Neural cell (in vitro differentiated cells): Measurements from ENCODE around the gene CHD2.

Source experiments
- EZH2 ChIP-seq: fragments of 200-600, 300-800 bp; shearing (Covaris generic), sonication (generic); IDR thresholded peaks from 2 replicates; pipeline ENCODE4 v1.6.1; 2014; ENCODE audit warnings: antibody characterized with exemption, low read length, borderline replicate concordance, mild to moderate bottlenecking; ENCODE audit not compliant: insufficient read depth, poor library complexity, severe bottlenecking
- POLR2AphosphoS5 ChIP-seq: IDR thresholded peaks from 2 replicates; pipeline ENCODE4 v1.6.1; 2012
- TF ChIP-seq, protein P1 (sequence below): fragments of 450-650 bp; IDR thresholded peaks from 2 replicates; pipeline ENCODE4 v1.5.1; 2014; ENCODE audit warnings: antibody characterized with exemption, mild to moderate bottlenecking, moderate library complexity; ENCODE audit not compliant: poor library complexity, severe bottlenecking

DNA sequence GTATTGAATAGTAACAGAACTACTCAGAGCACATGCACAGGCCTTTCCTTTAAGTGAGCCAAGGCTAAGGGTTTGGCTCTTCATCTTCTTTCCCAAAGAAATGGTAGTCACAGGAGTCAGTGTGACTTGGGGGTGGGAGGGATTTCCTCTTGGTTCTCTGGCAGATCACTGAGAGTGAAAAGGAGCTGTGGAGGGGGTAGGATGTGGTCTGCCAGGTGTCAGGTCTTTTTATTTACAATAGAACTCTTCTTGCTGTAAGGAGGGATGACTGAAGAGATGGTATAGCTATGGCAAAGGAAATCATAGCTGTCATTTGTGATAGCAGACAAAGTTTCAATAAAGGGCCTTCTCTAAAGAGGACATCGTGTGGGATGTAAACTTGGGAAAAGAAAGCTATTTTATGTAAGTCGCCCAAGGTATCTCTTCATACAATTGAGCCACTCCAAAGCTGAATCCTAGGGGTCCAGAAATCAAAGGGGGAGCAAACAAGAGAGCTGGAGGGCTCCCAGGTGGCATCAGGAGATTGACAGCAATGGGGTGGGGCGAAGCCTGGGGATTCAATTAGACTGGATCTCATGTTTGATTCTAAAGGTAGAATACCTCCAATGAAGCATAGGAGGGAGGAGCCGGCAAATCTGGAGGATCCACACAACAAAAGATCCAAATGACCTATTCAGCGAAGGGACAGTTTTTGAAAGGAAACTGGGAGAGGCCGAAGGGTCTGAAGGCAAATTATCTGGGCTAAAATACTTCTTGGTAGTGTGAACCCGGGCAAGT, 20.0 kb upstream of the CHD2 start:
- no peak for TF ChIP-seq EZH2
- TF ChIP-seq, protein P1, sequence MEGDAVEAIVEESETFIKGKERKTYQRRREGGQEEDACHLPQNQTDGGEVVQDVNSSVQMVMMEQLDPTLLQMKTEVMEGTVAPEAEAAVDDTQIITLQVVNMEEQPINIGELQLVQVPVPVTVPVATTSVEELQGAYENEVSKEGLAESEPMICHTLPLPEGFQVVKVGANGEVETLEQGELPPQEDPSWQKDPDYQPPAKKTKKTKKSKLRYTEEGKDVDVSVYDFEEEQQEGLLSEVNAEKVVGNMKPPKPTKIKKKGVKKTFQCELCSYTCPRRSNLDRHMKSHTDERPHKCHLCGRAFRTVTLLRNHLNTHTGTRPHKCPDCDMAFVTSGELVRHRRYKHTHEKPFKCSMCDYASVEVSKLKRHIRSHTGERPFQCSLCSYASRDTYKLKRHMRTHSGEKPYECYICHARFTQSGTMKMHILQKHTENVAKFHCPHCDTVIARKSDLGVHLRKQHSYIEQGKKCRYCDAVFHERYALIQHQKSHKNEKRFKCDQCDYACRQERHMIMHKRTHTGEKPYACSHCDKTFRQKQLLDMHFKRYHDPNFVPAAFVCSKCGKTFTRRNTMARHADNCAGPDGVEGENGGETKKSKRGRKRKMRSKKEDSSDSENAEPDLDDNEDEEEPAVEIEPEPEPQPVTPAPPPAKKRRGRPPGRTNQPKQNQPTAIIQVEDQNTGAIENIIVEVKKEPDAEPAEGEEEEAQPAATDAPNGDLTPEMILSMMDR, result no peak
- TF ChIP-seq POLR2AphosphoS5, result no peak
